GM19452 (cell line): Measurements from ENCODE around the gene INKA2.

ENCODE experiments used
- ATAC-seq: cut with Tn5 transposase; IDR thresholded peaks from one replicate; pipeline ENCODE4 v1.9.1; 2021; ENCODE audit not compliant: unreplicated experiment

INKA2 gene

DNA sequence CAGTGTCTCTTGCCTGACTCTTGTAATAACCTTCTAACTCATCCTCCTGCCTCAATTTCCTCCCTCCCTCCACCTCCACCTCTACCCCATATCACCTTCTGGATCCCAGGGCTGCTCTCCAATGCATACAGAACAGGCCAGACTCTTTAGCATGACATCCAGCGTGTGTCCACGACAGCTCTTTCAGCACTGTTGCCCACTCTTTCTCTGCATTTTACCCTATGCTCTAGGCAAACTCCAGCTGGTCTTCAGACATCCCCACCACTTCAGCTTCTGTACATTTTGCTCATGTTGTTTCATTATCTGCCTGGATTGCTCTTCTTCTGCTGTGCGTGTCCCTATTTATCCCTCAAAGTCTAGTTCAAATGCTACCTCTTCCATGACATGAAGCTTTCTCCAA, 4.8 kb downstream of the INKA2 start:
- ATAC-seq = no peak

GRCh38 chr1:111733992-111734341, 5.2 kb downstream of the INKA2 start:
- ATAC-seq = no peak

GRCh38 chr1:111733183-111733991, 5.8 kb downstream of the INKA2 start:
- no peak for ATAC-seq

DNA sequence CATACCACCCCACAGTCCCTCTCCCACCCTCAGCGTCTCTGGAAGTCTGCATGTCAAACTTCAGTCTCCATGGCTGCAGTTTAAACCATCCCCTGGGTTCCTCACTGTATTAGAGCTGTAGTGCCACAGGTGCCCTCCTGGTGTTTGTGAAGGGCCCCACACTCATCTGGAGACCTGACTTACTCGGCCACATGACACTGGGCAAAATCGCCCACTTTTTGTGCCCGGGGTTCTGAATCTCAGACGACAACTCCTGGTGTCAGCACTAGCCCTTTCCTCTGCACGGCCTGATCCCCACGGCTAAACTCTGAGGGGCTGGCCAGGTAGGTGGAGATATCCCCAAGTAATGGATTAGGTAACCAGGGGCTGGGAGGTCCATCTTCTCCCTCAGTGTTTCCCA, 6.5 kb downstream of the INKA2 start:
- no peak for ATAC-seq

- ATAC-seq = no peak
Observed at GRCh38 chr1:111731956-111732355, 7.2 kb downstream of the INKA2 start.

GRCh38 chr1:111730706-111731105, 8.5 kb downstream of the INKA2 start:
- no peak for ATAC-seq

DNA sequence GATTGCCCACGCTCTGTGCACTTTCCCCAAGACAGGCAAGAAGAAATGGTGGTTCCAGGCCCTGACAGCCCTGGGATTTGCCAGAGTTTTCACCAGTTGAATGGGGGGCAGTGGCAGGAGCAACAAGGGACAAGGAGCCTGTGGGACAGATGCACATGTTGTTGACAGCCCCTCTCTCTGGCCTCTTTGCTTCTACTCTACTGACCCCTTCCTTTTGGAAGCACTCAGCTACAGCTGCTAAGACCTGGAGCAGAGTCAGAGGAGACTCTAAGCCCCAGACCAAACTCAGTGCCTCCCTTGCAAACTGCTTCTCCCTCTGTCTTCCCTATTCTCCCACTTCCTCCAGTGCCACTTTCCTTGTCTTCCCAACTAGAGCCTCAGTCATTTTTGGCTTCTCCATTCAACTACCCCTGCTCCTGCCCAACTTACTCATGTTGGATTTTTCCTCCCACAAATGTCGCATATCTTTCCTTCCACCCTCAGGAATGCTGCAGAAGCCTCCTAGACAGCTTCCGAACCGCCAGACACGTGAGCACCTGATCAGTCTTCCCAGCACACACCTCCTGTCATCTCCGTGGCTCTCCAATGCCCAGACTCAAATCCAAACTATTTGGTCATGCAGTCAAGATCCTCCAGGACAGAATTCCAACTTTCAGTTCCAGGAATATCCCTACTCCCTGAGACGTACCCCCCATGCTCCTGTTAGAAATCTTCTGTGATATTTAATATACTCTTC, 9.1 kb downstream of the INKA2 start:
- no peak for ATAC-seq

- ATAC-seq = no peak
Observed at GRCh38 chr1:111729271-111729921, 9.8 kb downstream of the INKA2 start.

GRCh38 chr1:111727056-111727455, 12.1 kb downstream of the INKA2 start:
- no peak for ATAC-seq

DNA sequence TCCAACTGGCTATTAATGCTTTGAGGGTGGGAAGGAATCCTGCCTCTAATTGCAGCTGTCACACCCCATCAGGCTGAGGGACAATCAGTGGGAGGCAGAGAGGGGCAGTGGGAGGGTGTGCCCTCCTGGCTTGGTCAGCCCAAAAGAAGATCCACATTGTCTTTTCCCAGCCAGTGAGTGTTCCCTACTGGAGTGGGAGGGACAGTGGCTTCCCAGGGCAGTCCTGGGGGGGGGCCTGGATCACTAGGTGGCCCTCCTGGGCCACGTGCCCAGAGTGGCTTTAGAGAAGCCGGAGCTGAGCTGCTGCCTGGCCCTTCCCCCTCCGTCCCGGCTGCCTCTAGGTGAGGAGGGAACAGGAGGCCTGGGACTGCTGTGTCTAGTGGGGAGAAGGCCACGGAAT, 14.0 kb downstream of the INKA2 start:
- no peak for ATAC-seq

GRCh38 chr1:111723871-111724270, 15.3 kb downstream of the INKA2 start:
- ATAC-seq = no peak

GRCh38 chr1:111723091-111723806, 15.9 kb downstream of the INKA2 start:
- ATAC-seq = no peak

DNA sequence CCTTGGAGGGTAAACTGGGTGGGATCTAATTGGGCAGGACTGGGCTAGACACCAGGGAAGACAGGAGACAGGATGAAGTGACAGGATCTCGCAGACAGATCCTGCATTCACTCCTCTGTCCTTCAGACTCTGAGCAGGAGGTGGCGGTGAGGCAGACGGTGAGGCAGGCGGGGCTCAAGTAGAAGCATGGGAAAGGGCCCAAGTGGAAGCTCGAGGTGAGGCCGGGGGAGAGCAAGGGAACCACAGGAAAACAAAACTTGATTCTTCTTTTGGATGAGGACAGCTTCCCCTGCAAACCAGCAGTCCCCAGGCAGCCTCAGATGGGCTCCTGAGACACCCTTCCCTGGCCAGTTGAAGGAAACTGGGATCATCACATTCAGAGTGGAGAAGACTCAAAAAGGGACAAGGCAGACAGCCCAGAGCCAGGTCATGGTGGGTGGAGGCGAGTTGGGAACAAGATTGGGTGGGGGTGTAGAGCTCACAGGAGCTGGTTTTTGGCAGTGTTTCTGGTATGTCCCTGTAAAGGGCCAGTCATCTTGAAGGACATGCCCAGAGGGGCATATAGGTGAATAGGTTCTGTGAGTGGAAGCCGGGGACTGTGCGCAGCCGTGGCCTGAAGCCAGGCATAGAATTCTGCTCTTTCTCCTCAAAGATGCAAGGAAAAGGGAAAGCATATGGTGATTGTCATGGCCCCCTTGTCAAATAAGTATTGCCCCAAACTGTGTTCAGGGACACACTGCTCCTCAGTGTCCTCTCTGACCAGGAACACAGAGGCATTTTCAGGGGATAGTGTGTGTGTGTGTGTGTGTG, 18.0 kb downstream of the INKA2 start:
- no peak for ATAC-seq

- no peak for ATAC-seq
Observed at GRCh38 chr1:111720274-111720976, 18.8 kb downstream of the INKA2 start.

DNA sequence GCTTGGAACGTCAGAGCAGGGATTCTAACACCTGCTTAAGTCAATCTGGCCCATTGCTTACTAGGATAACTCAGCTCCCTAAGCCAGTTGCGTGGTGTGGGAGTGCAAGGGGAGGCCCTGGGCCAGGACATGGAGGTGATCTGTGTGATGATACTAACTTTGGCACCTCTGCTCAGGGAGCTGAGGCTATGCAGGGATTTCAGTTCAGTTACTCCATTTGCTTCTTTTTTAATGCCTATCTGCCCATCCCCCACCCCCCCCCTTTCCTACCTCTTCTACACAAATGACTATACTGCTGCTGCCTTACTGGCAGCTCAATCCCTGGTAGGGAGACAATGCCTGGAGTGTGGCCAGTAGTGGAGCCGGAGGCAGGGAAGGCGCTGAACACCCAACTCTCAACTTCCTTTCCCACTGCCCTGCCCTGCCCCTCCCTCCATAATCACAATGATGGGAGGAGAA, 19.5 kb downstream of the INKA2 start:
- ATAC-seq = no peak

DNA sequence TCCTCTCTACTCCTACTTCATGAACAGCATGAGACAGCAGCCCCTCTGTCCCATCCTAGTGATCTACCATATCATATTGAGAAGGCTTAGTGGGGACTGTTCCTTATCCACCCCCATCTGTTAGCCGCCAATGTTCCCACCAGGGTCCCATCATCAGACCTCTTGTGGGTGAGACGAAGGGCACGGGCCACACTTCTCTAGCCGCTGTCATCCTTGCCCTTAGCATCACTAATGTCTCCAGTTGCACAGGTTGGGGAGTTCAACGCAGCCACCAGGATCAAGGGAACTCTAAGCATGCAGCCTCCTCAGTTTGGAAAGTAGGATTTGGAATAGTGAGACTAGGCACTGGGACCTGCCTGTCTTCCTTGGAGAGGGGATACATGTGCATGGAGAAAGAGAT, 20.1 kb downstream of the INKA2 start:
- ATAC-seq = no peak

DNA sequence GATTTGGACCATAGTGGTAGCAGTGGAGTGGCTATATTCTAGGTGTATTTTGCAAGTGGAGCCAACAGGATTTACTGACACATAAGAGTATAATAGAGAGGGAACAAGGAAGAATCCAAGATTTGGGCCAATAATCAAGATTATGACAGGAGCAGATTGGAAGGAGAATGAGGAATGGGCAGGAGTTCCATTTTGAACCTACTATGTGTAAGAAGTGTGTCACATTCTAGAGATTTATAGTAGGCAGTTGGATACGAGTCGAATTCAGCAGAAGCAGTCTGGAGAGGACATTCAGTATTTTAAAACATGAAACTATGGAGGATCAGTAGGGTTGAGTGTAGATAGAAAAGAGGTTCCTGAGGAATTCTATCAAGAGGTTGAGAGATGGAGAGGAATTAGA, 21.7 kb downstream of the INKA2 start:
- no peak for ATAC-seq

- no peak for ATAC-seq
Observed at GRCh38 chr1:111716333-111716732, 22.9 kb downstream of the INKA2 start.

- no peak for ATAC-seq
Observed at GRCh38 chr1:111709986-111710385, 29.2 kb downstream of the INKA2 start.

- ATAC-seq = no peak
Observed at GRCh38 chr1:111707906-111708305, 31.3 kb downstream of the INKA2 start.
